Activated CD4-positive, alpha-beta T cell treated with anti-CD3 and anti-CD28 coated beads, Interleukin-2, amount 50 U/mL, for 48 hours (primary cell): Measurements from ENCODE around the gene USP6NL.

Source experiments
- DNase-seq, 2 experiments: peaks; one replicate each; pipeline ENCODE4 v3.0.0-alpha.2; 2020

USP6NL gene

DNA sequence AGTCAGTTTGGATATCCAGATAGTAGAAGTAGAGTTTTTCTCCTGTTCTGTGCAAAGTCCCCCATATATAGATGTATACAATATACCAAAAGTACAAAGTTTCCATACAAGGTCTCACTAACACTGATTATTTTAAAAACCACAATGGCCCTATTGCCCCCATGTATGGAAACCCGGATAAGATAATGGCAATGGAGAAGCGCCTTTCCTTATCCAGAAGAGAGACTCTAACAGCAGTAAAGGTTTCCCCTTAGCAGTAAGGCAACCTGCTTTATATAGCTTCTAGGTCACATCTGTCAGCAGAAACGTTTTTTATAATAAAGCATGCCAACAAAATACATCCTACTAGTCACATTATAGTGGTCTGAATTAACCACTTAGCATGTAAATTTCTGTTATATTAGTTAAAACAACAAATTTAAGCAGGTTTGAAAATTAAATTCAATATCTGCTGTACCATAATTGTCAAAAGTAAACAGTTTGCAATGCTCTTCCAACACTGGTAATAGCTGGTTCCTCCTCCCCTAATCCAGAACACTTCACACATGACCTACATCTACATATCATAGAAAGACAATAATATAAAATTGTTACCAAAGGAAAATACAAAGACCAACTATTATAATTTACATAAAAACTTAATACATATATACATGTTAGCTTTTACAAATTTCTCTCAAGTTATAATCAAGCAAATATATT lies 22.4 kb downstream of the USP6NL start:
- no peak for DNase-seq

GRCh38 chr10:11587722-11588259 lies 23.7 kb downstream of the USP6NL start:
- no peak for DNase-seq

GRCh38 chr10:11586170-11586569 lies 25.3 kb downstream of the USP6NL start:
- DNase-seq, result no peak

DNA sequence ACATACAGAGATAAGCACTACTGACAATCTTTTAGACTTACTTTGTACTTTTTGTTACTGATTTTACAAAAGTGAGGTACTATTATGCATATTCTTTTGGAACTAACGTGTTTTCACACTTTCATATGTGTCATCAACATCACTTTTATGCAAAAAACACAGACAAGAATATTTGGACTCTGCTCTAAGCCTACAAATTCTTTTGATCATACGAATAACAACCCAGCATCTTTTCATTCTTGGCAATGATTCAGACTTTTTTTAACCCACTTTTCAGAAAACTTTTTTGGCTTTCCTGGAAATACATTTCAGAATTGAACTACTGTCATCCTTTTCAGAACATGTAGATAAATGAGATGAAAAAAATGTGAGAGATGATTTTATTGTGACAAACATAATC lies 30.2 kb downstream of the USP6NL start:
- no peak for DNase-seq

DNA sequence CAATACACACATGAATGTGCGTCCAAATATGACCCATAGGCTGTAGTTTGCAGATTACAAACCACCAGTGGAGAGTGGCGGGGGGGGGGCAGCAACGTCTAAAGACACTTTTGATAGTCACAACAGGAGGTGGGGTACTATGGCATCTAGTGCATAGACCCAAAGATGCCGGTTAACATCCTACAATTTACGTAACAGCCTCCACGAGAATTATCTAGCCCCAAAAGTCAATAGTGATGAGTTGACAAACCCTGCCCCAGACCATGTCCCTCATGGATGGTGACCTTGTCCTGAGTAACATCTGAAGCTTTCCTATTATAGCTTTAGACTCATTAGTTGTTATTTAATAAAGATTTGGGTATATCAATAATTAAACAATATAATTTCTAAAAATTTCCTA lies 31.6 kb downstream of the USP6NL start:
- DNase-seq, result no peak

DNA sequence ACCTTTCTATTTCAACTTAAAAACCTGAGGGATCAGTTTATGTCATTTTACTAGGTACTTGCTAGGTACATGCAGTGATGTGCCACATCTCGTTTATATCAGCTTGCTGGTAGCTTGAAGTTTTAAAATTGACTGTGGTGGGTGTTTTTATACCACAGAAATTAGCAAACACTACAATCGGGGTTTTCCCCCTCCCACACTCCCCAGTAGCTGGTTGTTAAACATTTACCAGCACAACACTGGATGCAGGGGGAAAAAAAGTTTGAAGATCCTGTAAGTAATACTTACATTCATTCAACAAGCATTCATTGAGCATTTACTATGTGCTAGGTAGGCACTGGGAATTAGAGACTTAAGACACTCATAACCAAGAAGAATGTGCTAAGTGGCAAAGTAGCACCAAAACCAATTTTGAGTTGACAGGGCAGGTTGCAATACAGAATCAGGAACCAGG lies 32.6 kb downstream of the USP6NL start:
- DNase-seq, result peak; percentile 54 to 66

- DNase-seq, result no peak
Measured at GRCh38 chr10:11576092-11576809, 35.2 kb downstream of the USP6NL start.

- no peak for DNase-seq
Measured at GRCh38 chr10:11573497-11573896, 38.0 kb downstream of the USP6NL start.

- DNase-seq, result no peak
Measured at GRCh38 chr10:11570751-11571150, 40.7 kb downstream of the USP6NL start.

DNA sequence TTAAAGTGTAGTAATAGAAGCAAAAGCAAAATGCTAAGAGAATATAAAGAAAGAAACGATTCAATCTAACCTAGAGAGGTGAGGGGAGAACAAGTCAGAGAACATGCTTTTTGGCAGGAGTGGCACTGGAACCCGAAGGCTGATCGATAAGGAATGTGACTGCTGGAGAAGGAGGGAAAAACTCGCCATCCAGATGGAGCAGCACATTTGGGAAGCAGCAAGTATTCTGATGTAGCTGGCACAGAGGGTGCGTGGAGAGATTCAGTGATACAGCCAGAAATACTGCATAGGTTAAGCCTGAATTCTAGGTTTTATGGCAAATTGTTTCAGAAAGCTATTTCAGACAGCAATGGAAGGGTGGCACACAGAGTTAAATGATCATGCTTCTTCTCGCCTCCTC lies 42.0 kb downstream of the USP6NL start:
- DNase-seq, result no peak

- DNase-seq, result no peak
Measured at GRCh38 chr10:11568578-11568977, 42.9 kb downstream of the USP6NL start.

DNA sequence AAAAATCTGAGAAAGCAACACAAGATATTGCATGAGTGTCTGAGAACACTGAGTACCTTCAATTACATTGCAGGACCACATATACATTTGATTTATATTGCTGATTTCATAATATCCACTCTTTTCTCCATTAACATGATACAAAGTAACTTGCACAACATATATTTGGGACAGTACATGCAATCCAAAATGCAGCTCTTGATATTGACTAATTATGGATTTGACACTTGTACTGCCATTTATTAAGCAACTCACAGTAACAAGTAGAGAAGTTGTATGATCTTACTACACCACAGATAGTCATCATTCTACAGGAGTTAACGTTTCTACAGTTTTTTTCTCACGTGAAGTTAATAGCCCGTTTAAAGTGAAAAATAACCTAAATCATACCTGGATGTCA lies 46.7 kb downstream of the USP6NL start:
- no peak for DNase-seq

DNA sequence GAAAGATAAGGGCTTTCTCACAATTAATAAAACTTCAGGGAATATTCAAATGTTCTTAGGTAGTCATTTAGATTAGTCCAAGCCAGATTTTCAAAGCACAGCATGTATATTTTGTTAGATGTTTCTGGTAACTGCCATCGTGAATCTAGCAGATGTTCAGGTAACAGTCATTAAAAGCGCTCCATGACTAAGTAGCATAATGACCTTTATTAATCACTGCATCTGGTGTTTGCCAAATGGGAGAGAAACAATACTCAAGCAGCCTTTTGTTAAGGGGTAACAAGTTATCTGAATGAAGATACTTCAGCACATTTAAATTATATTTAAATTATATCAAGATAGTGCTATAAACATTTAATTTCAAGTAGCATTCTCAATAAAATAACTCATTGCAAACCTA lies 47.5 kb downstream of the USP6NL start:
- DNase-seq, result no peak

GRCh38 chr10:11562888-11563287 lies 48.6 kb downstream of the USP6NL start:
- no peak for DNase-seq

- DNase-seq, result no peak
Measured at GRCh38 chr10:11560076-11560709, 51.3 kb downstream of the USP6NL start.

DNA sequence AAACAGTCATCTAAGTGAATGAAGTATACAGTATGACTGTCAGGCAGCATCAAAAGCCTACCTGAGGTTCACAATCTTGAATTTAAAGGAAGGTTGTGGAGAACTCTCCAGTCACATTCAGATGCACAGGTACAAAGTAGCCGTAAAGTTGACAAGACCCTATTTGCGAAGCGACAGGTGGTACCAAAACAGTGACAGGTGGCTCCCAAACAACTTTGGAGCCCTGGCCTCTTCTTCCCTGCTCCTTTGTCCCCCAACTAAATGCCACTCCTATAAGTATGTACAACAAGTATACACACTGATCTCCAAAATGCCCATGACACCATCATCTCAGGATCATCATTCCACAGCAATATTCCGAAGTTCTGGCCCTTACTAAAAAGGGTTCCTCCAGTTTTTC lies 53.5 kb downstream of the USP6NL start:
- DNase-seq, result no peak

DNA sequence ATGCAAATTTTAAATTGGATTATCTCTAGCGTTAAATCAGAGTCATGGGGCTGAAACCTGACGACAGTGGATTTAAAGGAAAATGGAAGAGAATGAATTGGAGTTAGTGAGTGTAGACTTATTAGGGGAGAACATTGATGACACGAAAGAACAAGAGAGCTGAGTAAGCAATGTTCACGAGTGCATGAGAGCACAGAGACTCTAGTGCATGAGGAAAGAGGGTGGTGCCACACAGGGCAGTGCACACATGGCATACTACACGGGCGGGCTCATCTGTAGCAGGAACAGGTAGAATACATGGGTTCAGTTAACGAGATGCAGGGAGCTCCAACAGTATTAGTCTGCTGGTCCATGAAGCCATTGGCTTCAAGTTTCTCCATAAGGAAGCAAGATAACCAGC lies 53.9 kb downstream of the USP6NL start:
- no peak for DNase-seq

DNA sequence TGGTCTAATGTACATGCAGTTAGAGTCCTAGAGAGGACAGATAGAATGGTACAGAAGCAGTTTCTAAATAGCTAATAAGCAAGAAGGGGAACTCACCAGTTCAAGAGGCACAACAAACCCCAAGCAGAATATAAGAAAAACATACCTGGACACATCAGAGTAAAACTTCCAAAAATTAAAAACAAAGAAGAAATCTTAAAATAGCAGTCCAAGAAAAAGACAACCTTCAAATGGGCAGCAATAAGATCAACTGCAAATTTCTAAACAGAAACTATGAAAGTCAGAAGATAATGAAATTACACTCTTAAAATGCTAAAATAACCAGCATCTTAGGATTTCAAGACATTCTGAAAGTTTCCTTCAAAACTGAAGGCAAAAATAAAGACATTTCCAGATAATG lies 55.9 kb downstream of the USP6NL start:
- DNase-seq, result no peak

- no peak for DNase-seq
Measured at GRCh38 chr10:11553773-11554381, 57.6 kb downstream of the USP6NL start.

DNA sequence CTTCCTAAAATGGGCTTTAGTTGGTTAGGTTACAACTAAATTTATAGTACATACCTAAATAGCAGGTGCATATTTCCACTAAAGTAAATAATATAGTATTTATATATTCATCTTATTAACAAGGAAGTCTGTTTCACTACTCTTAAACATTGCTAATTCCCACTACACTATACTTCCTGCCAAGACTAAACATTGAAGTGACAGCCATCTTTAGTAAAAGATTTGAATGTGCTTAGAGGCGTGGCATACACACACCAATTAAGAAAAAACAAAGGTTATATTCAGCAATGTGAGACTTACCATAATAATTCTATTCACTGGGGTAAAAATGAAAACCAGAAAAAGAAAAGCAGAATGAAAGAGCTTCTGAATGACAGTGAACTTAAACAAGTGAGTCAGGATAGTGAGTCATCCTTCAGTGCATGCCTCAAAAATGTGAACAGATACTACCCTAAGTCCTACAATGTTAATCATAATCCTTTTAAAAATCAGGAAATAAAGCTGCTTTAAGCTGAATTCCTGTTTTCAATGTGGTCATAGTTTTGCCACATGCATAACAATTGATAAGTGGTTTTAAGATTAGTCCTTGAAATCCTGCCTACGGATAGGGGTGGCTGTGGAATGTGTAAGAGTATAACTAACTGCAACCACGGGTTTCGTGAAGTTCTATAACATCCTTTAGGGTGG lies 59.4 kb downstream of the USP6NL start:
- DNase-seq, result no peak

- DNase-seq, result no peak
Measured at GRCh38 chr10:11551104-11551503, 60.3 kb downstream of the USP6NL start.

- no peak for DNase-seq
Measured at GRCh38 chr10:11548768-11549099, 62.7 kb downstream of the USP6NL start.
